ENCODE results near the gene SLC25A22. TPM values are rescaled to one million over a fixed set of nuclear protein-coding genes. Genes with fewer than 3 reads are reported as not detected.
A peak's percentile ranks its signal among the peaks of the same experiment; 100 is the strongest.

Gene SLC25A22
- total and polyA plus RNA-seq, 4 donors, result 10.6 to 38.2 (median 27.5) TPM

GRCh38 chr11:800473-800872, 2.4 kb upstream of the SLC25A22 start:
- 93 to 96% methylated on average over 24 to 30 of the region's 30 CpGs for WGBS, 2 donors
- Histone ChIP-seq H3K4me1 (ENCODE audit: control insufficient read depth in 5 of 5, insufficient read depth in 5 of 5, low read length in 5 of 5) (peaks cover 0 to 25% (median 22%) of the 10 kb centered on the region in 5 donors), H3K9me3 (ENCODE audit: control insufficient read depth in 4 of 4, insufficient read depth in 3 of 4, low read length in 3 of 4) (no peaks in the 10 kb centered on the region), H3K9ac (ENCODE audit: insufficient read depth in 1 of 2, low read length in 2 of 2) (no peak overlapping the region), H3K27me3 (ENCODE audit: control insufficient read depth in 3 of 3, insufficient read depth in 3 of 3, low read length in 2 of 3) (no peaks in the 10 kb centered on the region), H3K27ac (ENCODE audit: low read depth in 1 of 2, low read length in 1 of 2) (no peak overlapping the region), H3K4me3 (no peak overlapping the region), H3K36me3 (ENCODE audit: control insufficient read depth in 4 of 4, insufficient read depth in 4 of 4, low read length in 4 of 4) (peaks cover 0 to 16% (median 3%) of the 10 kb centered on the region in 4 donors)
- TF ChIP-seq, protein P1, sequence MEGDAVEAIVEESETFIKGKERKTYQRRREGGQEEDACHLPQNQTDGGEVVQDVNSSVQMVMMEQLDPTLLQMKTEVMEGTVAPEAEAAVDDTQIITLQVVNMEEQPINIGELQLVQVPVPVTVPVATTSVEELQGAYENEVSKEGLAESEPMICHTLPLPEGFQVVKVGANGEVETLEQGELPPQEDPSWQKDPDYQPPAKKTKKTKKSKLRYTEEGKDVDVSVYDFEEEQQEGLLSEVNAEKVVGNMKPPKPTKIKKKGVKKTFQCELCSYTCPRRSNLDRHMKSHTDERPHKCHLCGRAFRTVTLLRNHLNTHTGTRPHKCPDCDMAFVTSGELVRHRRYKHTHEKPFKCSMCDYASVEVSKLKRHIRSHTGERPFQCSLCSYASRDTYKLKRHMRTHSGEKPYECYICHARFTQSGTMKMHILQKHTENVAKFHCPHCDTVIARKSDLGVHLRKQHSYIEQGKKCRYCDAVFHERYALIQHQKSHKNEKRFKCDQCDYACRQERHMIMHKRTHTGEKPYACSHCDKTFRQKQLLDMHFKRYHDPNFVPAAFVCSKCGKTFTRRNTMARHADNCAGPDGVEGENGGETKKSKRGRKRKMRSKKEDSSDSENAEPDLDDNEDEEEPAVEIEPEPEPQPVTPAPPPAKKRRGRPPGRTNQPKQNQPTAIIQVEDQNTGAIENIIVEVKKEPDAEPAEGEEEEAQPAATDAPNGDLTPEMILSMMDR (IDR thresholded peaks at IDR 0.05; ENCODE audit: control extremely low read depth, extremely low read depth), result no peak
- ATAC-seq (ENCODE audit: insufficient read depth, low FRiP score), result no peak
- no peak for DNase-seq

- 96 to 97% methylated on average over 32 of the region's 32 CpGs for WGBS, 2 donors
- peaks cover 0 to 16% (median 3%) of the 10 kb centered on the region in 4 donors for H3K36me3 ChIP-seq (ENCODE audit: control insufficient read depth in 4 of 4, insufficient read depth in 4 of 4, low read length in 4 of 4)
- no peak overlapping the region for H3K4me3 ChIP-seq
- H3K9me3 ChIP-seq (ENCODE audit: control insufficient read depth in 4 of 4, insufficient read depth in 3 of 4, low read length in 3 of 4), result no peaks in the 10 kb centered on the region
- TF ChIP-seq, protein P1 (IDR thresholded peaks at IDR 0.05; ENCODE audit: control extremely low read depth, extremely low read depth), result no peak
- peaks cover 0 to 27% (median 24%) of the 10 kb centered on the region in 5 donors for H3K4me1 ChIP-seq (ENCODE audit: control insufficient read depth in 5 of 5, insufficient read depth in 5 of 5, low read length in 5 of 5)
- H3K27ac ChIP-seq (ENCODE audit: low read depth in 1 of 2, low read length in 1 of 2), result no peak overlapping the region
- ATAC-seq (ENCODE audit: insufficient read depth, low FRiP score), result no peak
- H3K27me3 ChIP-seq (ENCODE audit: control insufficient read depth in 3 of 3, insufficient read depth in 3 of 3, low read length in 2 of 3), result no peaks in the 10 kb centered on the region
- no peak overlapping the region for H3K9ac ChIP-seq (ENCODE audit: insufficient read depth in 1 of 2, low read length in 2 of 2)
- no peak for DNase-seq
These were observed 1.7 kb upstream of the SLC25A22 start for GRCh38 chr11:799641-800316.

DNA sequence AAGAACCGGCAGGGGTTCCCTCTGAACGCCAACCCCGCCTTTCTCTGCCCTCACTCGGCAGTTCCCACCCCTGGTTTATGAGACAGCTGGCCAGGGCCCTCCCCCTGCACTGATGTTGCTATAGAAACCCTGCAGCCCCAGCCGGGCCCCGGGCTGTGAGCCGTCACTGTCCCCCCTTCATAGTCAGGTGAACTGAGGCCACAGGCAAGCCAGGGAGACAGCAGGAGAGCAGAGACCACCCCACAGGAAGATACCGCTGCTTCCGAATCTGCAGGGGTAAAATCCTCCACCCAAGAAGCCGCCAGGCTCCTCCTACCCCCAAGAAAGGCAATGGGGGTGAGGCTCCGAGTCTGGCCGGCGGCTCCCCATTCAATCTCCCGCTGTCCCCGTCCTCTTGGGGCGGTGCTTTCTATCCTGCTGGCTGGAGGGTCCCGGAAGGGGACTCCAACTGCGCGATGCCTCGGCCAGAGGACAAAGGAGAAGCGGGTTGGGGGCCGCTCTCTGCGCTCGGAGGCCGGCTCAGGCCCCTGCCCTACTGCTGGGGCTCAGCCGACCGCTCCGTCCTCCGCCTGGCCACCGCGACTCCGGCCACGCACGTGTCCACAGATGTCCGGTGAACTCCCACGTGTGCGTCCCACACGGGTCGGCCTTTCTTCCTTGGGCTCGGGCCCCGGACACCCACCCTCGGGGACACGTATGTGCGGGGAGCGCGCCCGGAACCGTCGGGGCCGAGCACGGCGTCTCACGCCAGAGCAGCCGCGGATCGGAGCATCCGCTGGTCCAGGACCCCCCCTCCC, 587 bp downstream of the SLC25A22 start:
- ATAC-seq (ENCODE audit: insufficient read depth, low FRiP score) (peak; percentile 60), DNase-seq (peak; percentile 89)
- H3K4me1 ChIP-seq (ENCODE audit: control insufficient read depth in 5 of 5, insufficient read depth in 5 of 5, low read length in 5 of 5), result peaks cover 0 to 22% (median 15%) of the 10 kb centered on the region in 5 donors
- H3K9me3 ChIP-seq (ENCODE audit: control insufficient read depth in 4 of 4, insufficient read depth in 3 of 4, low read length in 3 of 4), result no peaks in the 10 kb centered on the region
- TF ChIP-seq, protein P1 (IDR thresholded peaks at IDR 0.05; ENCODE audit: control extremely low read depth, extremely low read depth), result no peak
- peak overlapping the region; percentile 48 for H3K4me3 ChIP-seq
- no peaks in the 10 kb centered on the region for H3K27me3 ChIP-seq (ENCODE audit: control insufficient read depth in 3 of 3, insufficient read depth in 3 of 3, low read length in 2 of 3)
- H3K36me3 ChIP-seq (ENCODE audit: control insufficient read depth in 4 of 4, insufficient read depth in 4 of 4, low read length in 4 of 4), result peaks cover 0 to 31% (median 6%) of the 10 kb centered on the region in 4 donors
- H3K27ac ChIP-seq (ENCODE audit: low read depth in 1 of 2, low read length in 1 of 2), result peak overlapping the region; percentile 17 to 83
- 0% methylated on average over 42 to 57 of the region's 57 CpGs for WGBS, 2 donors
- peak overlapping the region in 1 of 2 donors; percentile 8 for H3K9ac ChIP-seq (ENCODE audit: insufficient read depth in 1 of 2, low read length in 2 of 2)

Data from lung (tissue), 12 donors.